WI38 (cell line): Measurements from ENCODE around the gene RIN1.
A peak's percentile ranks its signal among the peaks of the same experiment; 100 is the strongest.

Experiments
- H3K4me3 ChIP-seq: 2 replicates; pipeline ENCODE4 v1.5.1; 2011; ENCODE audit warnings: low read depth, mild to moderate bottlenecking, control low read depth, low read length
- CTCF ChIP-seq: IDR thresholded peaks from 2 replicates; pipeline ENCODE4 v1.5.1; 2012; ENCODE audit warnings: low read depth, mild to moderate bottlenecking, control low read depth, low read length

The RIN1 gene

GRCh38 chr11:66283461-66284105 lies 52.7 kb downstream of the RIN1 start:
- H3K4me3 ChIP-seq, result no peak overlapping the region
- no peak for TF ChIP-seq CTCF

- peak; percentile 77 for TF ChIP-seq CTCF
Observed at GRCh38 chr11:66282468-66283455, 53.5 kb downstream of the RIN1 start.

More at GRCh38 chr11:66282468-66283455, 53.5 kb downstream of the RIN1 start:
- no peak overlapping the region for H3K4me3 ChIP-seq
